Fibroblast of lung (primary cell): ENCODE data around the gene CCKAR. TPM values are rescaled to one million over a fixed set of nuclear protein-coding genes. Genes with fewer than 3 reads are reported as not detected.

Experiments used
- DNase-seq, 2 donors: peaks; one replicate each; pipeline versions ENCODE4 v3.0.0 to v3.0.0-alpha.2; 2010; ENCODE audit warnings: low read depth in 2 of 2
- H2AFZ ChIP-seq: 2 replicates; pipeline ENCODE4 v1.5.1; 2012; ENCODE audit warnings: low read length, control low read depth, inconsistent platforms
- H3K27ac ChIP-seq: 2 replicates; pipeline ENCODE4 v1.5.1; 2011; ENCODE audit warnings: low read length, control low read depth; ENCODE audit not compliant: insufficient read depth
- H3K27me3 ChIP-seq: 2 replicates; pipeline ENCODE4 v1.5.1; 2011; ENCODE audit warnings: mild to moderate bottlenecking, low read length; ENCODE audit not compliant: control insufficient read depth, insufficient read depth
- H3K36me3 ChIP-seq: 2 replicates; pipeline ENCODE4 v1.5.1; 2011; ENCODE audit warnings: low read length; ENCODE audit not compliant: control insufficient read depth, insufficient read depth
- H3K4me1 ChIP-seq: 2 replicates; pipeline ENCODE4 v1.5.1; 2011; ENCODE audit warnings: low read length; ENCODE audit not compliant: control insufficient read depth, insufficient read depth; ENCODE audit errors: extremely low read depth
- H3K4me2 ChIP-seq: 2 replicates; pipeline ENCODE4 v1.5.1; 2011; ENCODE audit warnings: low read length, control low read depth; ENCODE audit not compliant: insufficient read depth; ENCODE audit errors: extremely low read depth
- H3K4me3 ChIP-seq, 4 experiments: fragments of 200-600 bp in 1 of 4; sonication (generic) in 1 of 4; replicated peaks in 1 of 4; 2 replicates each; pipeline ENCODE4 v1.5.1; 2011 to 2016; ENCODE audit warnings: low read length in 4 of 4, low read depth in 3 of 4, mild to moderate bottlenecking in 3 of 4, control low read depth in 2 of 4, inconsistent platforms in 1 of 4, mixed read lengths in 1 of 4; ENCODE audit not compliant: insufficient read depth in 1 of 4; ENCODE audit errors: control extremely low read depth in 1 of 4
- H3K79me2 ChIP-seq: 2 replicates; pipeline ENCODE4 v1.5.1; 2012; ENCODE audit warnings: mild to moderate bottlenecking, low read length, inconsistent platforms; ENCODE audit not compliant: control insufficient read depth, insufficient read depth
- H3K9ac ChIP-seq: 2 replicates; pipeline ENCODE4 v1.5.1; 2011; ENCODE audit warnings: mild to moderate bottlenecking, low read length, control low read depth; ENCODE audit not compliant: insufficient read depth
- H3K9me3 ChIP-seq: 2 replicates; pipeline ENCODE4 v1.5.1; 2012; ENCODE audit warnings: low read depth, low read length; ENCODE audit not compliant: control insufficient read depth, insufficient read depth
- H4K20me1 ChIP-seq: 2 replicates; pipeline ENCODE4 v1.5.1; 2011; ENCODE audit warnings: low read length; ENCODE audit not compliant: control insufficient read depth, insufficient read depth; ENCODE audit errors: extremely low read depth
- EZH2 ChIP-seq: IDR thresholded peaks from 2 replicates; pipeline ENCODE4 v1.5.1; 2012; ENCODE audit warnings: low read length, control low read depth, mild to moderate bottlenecking; ENCODE audit errors: missing control alignments
- polyA plus RNA-seq, 2 donors: library from polyadenylated mRNA; depleted of rRNA in 1 of 2; stranded (reverse) in 1 of 2; unstranded in 1 of 2; fragments of >200 nt; gene quantifications; 2 replicates each; pipeline ENCODE4 v1.2.1, GENCODE V29; 2011 to 2012; ENCODE audit warnings: missing spikeins in 1 of 2
- total RNA-seq: library from RNA; depleted of rRNA; stranded (reverse); fragments of >200 nt; gene quantifications from 2 replicates; pipeline ENCODE4 v1.2.1, GENCODE V29; 2014
- TF ChIP-seq, protein P1 (sequence below), 2 donors: IDR thresholded peaks in 1 of 2; conservative IDR thresholded peaks in 1 of 2; 1 replicate in 1 of 2; 2 replicates in 1 of 2; pipeline ENCODE4 v1.5.1; 2011 to 2012; ENCODE audit warnings: low read length in 2 of 2, control low read depth in 1 of 2, inconsistent platforms in 1 of 2, low read depth in 1 of 2, mild to moderate bottlenecking in 1 of 2

The CCKAR gene
- total and polyA plus RNA-seq, 2 donors (not counting 1 experiment from before 2014, with no cell fraction given): 0.59 to 0.83 TPM

DNA sequence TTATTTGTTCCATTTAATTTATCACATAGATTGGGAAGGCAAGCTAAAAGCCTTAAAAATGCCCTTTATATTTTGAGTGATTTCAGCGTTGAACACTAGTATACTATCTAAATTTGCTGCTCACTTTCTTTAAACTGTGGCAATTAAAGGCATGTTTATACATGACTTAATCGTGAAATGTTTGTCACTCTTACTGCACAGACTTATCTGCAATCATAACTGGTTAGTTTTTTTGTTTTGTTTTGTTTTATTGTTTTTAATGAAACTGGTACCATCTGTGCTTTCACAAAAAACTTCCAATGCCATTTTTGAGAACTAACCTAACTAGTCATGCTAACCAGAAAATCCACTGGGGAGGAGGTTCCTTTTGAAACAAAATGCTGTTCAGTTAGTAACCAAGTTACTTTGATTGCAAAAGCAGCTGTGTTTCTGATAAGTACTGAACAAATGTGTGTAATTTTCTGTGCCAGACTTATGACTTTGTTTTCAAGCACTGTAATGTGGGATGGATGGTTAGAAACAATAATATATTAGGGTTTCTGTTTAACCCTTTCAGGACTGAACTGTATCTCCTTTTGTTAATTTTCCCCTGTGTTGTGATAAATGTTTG is 56.1 kb downstream of the CCKAR start:
- no peak overlapping the region for H3K27ac ChIP-seq
- no peaks in the 10 kb centered on the region for H3K27me3 ChIP-seq
- no peak overlapping the region for H2AFZ ChIP-seq
- H3K9me3 ChIP-seq: no peaks in the 10 kb centered on the region
- peaks cover 7% of the 10 kb centered on the region for H3K36me3 ChIP-seq
- no peak overlapping the region for H3K4me2 ChIP-seq
- H3K79me2 ChIP-seq: no peaks in the 10 kb centered on the region
- no peak overlapping the region for H3K4me3 ChIP-seq
- H3K4me1 ChIP-seq: no peaks in the 10 kb centered on the region
- peak; percentile 28 to 67 for DNase-seq
- no peaks in the 10 kb centered on the region for H4K20me1 ChIP-seq
- H3K9ac ChIP-seq: no peak overlapping the region
- TF ChIP-seq EZH2: no peak
- TF ChIP-seq, protein P1, sequence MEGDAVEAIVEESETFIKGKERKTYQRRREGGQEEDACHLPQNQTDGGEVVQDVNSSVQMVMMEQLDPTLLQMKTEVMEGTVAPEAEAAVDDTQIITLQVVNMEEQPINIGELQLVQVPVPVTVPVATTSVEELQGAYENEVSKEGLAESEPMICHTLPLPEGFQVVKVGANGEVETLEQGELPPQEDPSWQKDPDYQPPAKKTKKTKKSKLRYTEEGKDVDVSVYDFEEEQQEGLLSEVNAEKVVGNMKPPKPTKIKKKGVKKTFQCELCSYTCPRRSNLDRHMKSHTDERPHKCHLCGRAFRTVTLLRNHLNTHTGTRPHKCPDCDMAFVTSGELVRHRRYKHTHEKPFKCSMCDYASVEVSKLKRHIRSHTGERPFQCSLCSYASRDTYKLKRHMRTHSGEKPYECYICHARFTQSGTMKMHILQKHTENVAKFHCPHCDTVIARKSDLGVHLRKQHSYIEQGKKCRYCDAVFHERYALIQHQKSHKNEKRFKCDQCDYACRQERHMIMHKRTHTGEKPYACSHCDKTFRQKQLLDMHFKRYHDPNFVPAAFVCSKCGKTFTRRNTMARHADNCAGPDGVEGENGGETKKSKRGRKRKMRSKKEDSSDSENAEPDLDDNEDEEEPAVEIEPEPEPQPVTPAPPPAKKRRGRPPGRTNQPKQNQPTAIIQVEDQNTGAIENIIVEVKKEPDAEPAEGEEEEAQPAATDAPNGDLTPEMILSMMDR (conservative IDR thresholded peaks at IDR 0.05 in 1 of 2, IDR thresholded peaks at IDR 0.05 in 1 of 2; ENCODE audit: low read depth in 1 of 2, low read length in 2 of 2): no peak

DNA sequence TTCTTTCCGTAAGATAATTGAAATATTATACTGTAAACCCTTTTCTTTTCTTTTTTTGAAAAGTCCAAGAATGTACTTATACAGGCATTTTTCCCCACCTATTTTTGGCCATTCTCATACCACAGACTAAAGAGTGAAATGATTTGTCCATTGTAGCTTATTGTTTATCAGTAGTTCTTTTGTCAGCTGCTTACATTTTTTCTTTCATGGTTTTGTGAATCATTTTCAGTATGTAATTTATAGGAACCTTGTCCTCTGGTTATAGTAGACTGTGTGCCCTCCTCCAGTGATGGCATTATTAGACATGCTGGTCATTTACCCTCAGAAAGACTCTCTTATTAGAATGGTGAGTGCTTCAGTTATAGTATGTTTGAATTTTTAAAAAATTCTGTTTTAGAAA is 56.7 kb downstream of the CCKAR start:
- Histone ChIP-seq H3K9me3 (no peaks in the 10 kb centered on the region), H3K27ac (no peak overlapping the region), H3K4me1 (no peaks in the 10 kb centered on the region), H4K20me1 (no peaks in the 10 kb centered on the region), H3K36me3 (peaks cover 7% of the 10 kb centered on the region), H3K27me3 (no peaks in the 10 kb centered on the region), H2AFZ (no peak overlapping the region), H3K4me2 (no peak overlapping the region), H3K79me2 (no peaks in the 10 kb centered on the region), H3K9ac (no peak overlapping the region), H3K4me3 (no peak overlapping the region)
- TF ChIP-seq, protein P1 (conservative IDR thresholded peaks at IDR 0.05 in 1 of 2, IDR thresholded peaks at IDR 0.05 in 1 of 2; ENCODE audit: low read depth in 1 of 2, low read length in 2 of 2): no peak
- no peak for TF ChIP-seq EZH2
- peak in 1 of 2 donors; percentile 28 for DNase-seq

DNA sequence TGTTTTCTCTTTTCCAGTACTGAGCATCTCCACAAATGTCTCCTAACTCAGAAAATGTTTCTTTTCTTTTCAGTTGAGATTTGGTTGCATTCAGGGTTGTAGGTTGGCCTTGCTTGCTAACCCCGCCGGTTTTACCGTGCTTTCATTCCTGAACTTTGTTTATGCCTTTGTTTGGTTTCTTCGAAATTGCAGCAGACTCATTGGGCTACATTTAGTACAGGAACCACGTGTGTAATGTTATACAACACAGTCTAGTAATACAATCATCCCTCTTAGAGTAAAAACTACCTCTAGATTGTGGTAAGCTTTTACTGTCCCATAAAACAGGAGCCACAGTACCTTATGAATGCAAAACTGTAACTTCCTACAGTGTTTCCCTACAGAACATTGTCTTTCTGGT is 57.9 kb downstream of the CCKAR start:
- Histone ChIP-seq H3K79me2 (no peaks in the 10 kb centered on the region), H3K4me2 (no peak overlapping the region), H3K27me3 (no peaks in the 10 kb centered on the region), H4K20me1 (no peaks in the 10 kb centered on the region), H3K9ac (peak overlapping the region; percentile 13), H3K4me3 (no peak overlapping the region), H3K4me1 (no peaks in the 10 kb centered on the region), H3K27ac (no peak overlapping the region), H3K36me3 (peaks cover 4% of the 10 kb centered on the region), H2AFZ (no peak overlapping the region), H3K9me3 (no peaks in the 10 kb centered on the region)
- TF ChIP-seq EZH2: no peak
- TF ChIP-seq, protein P1 (conservative IDR thresholded peaks at IDR 0.05 in 1 of 2, IDR thresholded peaks at IDR 0.05 in 1 of 2; ENCODE audit: low read depth in 1 of 2, low read length in 2 of 2): no peak
- DNase-seq: peak in 1 of 2 donors; percentile 34
